HUES6 (cell line): ENCODE data around the gene PRRG3.

Source experiments
- H3K27ac ChIP-seq: 2 replicates; pipeline ENCODE4 v1.7.0; 2013; ENCODE audit warnings: low read depth, mild to moderate bottlenecking, low read length, inconsistent platforms
- H3K27me3 ChIP-seq: 2 replicates; pipeline ENCODE4 v1.6.1; 2013; ENCODE audit warnings: low read length; ENCODE audit not compliant: control insufficient read depth, insufficient read depth
- H3K36me3 ChIP-seq: 2 replicates; pipeline ENCODE4 v1.6.1; 2013; ENCODE audit warnings: low read length; ENCODE audit not compliant: control insufficient read depth, insufficient read depth
- H3K4me1 ChIP-seq: 2 replicates; pipeline ENCODE4 v1.6.1; 2013; ENCODE audit warnings: low read length; ENCODE audit not compliant: control insufficient read depth, insufficient read depth
- H3K4me3 ChIP-seq: 2 replicates; pipeline ENCODE4 v1.5.1; 2013; ENCODE audit warnings: low read depth, low read length
- H3K9ac ChIP-seq: one replicate; pipeline ENCODE4 v1.6.1; 2013; ENCODE audit warnings: mild to moderate bottlenecking, low read length
- H3K9me3 ChIP-seq: 2 replicates; pipeline ENCODE4 v1.6.1; 2013; ENCODE audit warnings: low read depth, low read length; ENCODE audit not compliant: control insufficient read depth, insufficient read depth

The PRRG3 gene

DNA sequence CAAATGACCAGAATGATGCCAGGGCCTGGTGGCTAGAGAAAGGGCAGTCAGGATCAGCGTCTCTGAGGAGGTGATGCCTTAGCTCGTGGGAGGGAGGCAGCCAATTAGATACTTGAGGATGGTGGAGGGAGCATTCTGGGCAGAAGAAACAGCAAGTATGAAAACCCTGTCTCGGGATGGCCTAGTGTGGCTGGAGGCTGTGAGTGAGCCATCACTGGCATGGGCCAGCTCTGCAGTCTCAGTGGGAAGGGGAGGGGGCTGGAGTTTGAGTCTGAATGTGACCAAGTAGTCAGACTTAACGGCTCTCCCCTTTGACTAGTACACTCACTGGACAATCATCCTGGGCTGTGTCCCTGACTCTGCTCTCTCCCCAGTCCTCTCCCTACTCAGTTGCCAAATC, 46.3 kb downstream of the PRRG3 start:
- H3K9me3 ChIP-seq = peaks cover 24% of the 10 kb centered on the region; the same call in 1 of the 2 replicates
- H3K9ac ChIP-seq = no peak overlapping the region
- H3K27ac ChIP-seq = no peak overlapping the region
- no peaks in the 10 kb centered on the region for H3K36me3 ChIP-seq
- peaks cover 5% of the 10 kb centered on the region; the same call in 1 of the 2 replicates for H3K27me3 ChIP-seq
- no peaks in the 10 kb centered on the region for H3K4me1 ChIP-seq
- H3K4me3 ChIP-seq = no peak overlapping the region

DNA sequence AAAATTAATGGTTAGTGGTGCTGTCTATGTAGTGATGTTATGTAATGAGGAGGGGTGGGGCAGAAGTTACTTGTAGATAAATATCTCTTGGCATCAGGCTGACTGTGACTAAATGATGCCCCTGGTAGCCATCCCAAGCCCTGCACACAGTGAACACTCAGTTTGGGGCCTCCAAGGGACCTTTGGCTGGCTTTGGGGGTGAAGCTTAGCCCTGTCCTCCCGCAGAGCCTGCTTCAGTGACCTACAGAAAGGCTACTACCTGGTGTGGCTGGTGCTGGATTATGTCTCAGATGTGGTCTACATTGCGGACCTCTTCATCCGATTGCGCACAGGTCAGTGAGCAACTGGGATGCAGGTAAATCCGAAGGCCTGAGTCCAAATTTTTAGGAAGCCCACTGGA, 47.1 kb downstream of the PRRG3 start:
- H3K27me3 ChIP-seq = peaks cover 2% of the 10 kb centered on the region; the same call in 1 of the 2 replicates
- H3K9me3 ChIP-seq = peaks cover 20% of the 10 kb centered on the region; the same call in 1 of the 2 replicates
- no peak overlapping the region for H3K27ac ChIP-seq
- no peak overlapping the region for H3K4me3 ChIP-seq
- H3K9ac ChIP-seq = no peak overlapping the region
- no peaks in the 10 kb centered on the region for H3K4me1 ChIP-seq
- no peaks in the 10 kb centered on the region for H3K36me3 ChIP-seq

DNA sequence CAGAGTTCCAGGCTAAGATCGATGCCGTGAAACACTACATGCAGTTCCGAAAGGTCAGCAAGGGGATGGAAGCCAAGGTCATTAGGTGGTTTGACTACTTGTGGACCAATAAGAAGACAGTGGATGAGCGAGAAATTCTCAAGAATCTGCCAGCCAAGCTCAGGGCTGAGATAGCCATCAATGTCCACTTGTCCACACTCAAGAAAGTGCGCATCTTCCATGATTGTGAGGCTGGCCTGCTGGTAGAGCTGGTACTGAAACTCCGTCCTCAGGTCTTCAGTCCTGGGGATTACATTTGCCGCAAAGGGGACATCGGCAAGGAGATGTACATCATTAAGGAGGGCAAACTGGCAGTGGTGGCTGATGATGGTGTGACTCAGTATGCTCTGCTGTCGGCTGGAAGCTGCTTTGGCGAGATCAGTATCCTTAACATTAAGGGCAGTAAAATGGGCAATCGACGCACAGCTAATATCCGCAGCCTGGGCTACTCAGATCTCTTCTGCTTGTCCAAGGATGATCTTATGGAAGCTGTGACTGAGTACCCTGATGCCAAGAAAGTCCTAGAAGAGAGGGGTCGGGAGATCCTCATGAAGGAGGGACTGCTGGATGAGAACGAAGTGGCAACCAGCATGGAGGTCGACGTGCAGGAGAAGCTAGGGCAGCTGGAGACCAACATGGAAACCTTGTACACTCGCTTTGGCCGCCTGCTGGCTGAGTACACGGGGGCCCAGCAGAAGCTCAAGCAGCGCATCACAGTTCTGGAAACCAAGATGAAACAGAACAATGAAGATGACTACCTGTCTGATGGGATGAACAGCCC, 48.6 kb downstream of the PRRG3 start:
- no peaks in the 10 kb centered on the region for H3K27me3 ChIP-seq
- H3K4me3 ChIP-seq = no peak overlapping the region
- no peak overlapping the region for H3K9ac ChIP-seq
- H3K27ac ChIP-seq = no peak overlapping the region
- H3K9me3 ChIP-seq = peaks cover 19% of the 10 kb centered on the region; the same call in 1 of the 2 replicates
- no peaks in the 10 kb centered on the region for H3K36me3 ChIP-seq
- peaks cover under 1% of the 10 kb centered on the region for H3K4me1 ChIP-seq

DNA sequence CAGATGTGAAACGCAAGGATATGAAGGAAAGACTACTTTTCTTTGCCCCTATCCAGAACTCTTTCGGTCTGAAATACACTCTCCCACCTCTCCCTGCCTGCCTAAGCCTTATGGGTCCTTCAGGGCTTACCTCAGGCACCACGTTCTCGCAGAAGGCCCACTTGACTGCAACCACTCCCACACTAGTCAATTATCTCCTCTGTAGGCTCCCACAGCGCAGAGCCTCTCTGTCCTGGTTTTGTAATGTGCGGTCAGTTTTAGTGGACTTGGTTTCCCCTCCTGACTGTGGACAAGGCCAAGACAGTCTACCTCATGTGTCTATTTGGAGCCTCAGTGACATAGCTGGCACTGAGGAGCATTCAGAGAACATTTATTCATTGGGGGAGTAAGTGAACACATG, 50.4 kb downstream of the PRRG3 start:
- Histone ChIP-seq H3K9me3 (peaks cover 16% of the 10 kb centered on the region; the same call in 1 of the 2 replicates), H3K36me3 (no peaks in the 10 kb centered on the region), H3K4me3 (no peak overlapping the region), H3K9ac (no peak overlapping the region), H3K27ac (no peak overlapping the region), H3K4me1 (peaks cover 4% of the 10 kb centered on the region), H3K27me3 (no peaks in the 10 kb centered on the region)

DNA sequence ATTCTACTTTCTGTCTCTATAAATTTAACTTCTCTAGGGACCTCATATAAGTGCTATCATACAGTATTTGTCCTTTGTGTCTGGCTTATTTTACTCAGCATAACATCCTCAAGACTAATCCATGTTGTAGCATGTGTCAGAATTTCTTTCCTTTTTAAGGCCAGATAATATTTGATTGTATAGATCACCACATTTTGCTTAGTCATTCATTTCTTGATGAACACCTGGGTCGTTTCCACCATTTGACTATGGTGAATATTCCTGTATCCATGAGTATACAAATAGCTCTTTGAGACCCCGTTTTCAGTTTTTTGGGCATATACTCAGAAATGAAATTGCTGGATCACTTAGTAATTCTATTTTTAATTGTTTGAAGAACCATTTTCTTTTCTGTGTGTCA, 51.2 kb downstream of the PRRG3 start:
- H3K27me3 ChIP-seq = no peaks in the 10 kb centered on the region
- peaks cover 16% of the 10 kb centered on the region; the same call in 1 of the 2 replicates for H3K9me3 ChIP-seq

GRCh38 chrX:151750511-151750910, 55.3 kb downstream of the PRRG3 start:
- Histone ChIP-seq H3K36me3 (no peaks in the 10 kb centered on the region), H3K4me3 (no peak overlapping the region), H3K9me3 (no peaks in the 10 kb centered on the region; the same call in 1 of the 2 replicates), H3K27me3 (peaks cover 6% of the 10 kb centered on the region), H3K9ac (no peak overlapping the region), H3K4me1 (peaks cover 10% of the 10 kb centered on the region), H3K27ac (no peak overlapping the region)

More for the DNA sequence above, 51.2 kb downstream of the PRRG3 start:
- no peak overlapping the region for H3K27ac ChIP-seq
- peaks cover 4% of the 10 kb centered on the region for H3K4me1 ChIP-seq
- H3K9ac ChIP-seq = no peak overlapping the region
- H3K4me3 ChIP-seq = no peak overlapping the region
- no peaks in the 10 kb centered on the region for H3K36me3 ChIP-seq

DNA sequence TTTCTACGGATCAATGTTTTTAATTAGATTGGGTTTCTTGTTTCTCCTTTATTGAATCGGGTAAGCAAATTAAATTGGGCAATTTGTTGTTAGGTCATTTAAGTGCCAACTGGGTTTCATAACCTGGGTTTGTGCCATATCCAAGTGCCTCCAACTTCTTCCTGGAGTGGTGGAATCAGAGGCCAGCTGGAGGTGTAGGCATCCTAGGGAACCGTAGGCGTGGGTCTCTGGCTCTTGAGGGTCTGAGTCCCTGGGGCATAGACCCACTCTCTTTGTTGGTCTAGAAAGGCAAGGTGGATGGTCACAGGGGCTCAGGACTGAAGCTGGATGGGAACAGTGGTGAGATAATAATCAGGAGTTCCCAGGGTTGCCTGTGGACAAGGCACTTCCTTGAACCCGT, 57.6 kb downstream of the PRRG3 start:
- Histone ChIP-seq H3K27me3 (peaks cover 6% of the 10 kb centered on the region), H3K4me1 (peaks cover 10% of the 10 kb centered on the region), H3K27ac (no peak overlapping the region), H3K9ac (no peak overlapping the region), H3K36me3 (no peaks in the 10 kb centered on the region), H3K9me3 (peaks cover 6% of the 10 kb centered on the region; the same call in 1 of the 2 replicates), H3K4me3 (no peak overlapping the region)

DNA sequence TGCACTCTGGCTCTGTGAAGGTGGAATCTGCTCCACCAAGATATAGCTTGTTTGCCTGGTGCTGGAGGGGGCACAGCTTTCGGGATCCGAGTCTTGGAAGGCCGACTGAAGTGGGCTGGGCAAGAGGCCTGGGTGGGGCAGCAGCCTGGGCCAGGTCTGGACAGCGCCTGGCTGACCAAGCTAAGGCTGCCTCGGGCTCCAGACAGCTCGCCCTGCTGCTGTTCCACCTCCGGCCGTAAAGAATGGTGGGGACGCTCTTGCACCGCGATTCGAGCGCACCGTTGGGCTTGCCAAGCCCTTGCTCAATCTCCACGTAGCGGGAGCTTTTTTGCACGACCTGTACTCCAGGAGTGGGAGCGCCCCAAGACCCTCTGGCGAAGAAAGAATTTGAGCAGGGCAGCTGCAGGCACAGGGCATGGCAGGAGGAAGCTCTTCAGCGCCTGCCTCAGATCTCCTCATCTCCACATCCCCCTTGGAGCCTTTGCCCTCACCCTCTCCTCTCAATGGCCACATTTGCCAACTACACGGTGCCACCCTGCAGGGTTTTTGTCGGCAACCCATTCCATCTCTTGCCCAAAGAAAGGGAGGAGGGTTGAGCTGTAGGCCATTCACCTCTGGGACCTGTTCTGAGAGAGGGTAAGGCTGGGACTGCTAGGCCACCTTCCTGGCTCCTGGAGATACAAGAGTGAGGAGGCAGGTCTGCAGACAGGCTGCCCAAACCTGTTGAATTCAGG, 58.2 kb downstream of the PRRG3 start:
- H3K9me3 ChIP-seq = peaks cover 11% of the 10 kb centered on the region; the same call in 1 of the 2 replicates
- no peaks in the 10 kb centered on the region for H3K36me3 ChIP-seq
- H3K9ac ChIP-seq = no peak overlapping the region
- H3K4me1 ChIP-seq = peaks cover 10% of the 10 kb centered on the region
- no peak overlapping the region for H3K4me3 ChIP-seq
- H3K27me3 ChIP-seq = peaks cover 6% of the 10 kb centered on the region
- H3K27ac ChIP-seq = no peak overlapping the region

DNA sequence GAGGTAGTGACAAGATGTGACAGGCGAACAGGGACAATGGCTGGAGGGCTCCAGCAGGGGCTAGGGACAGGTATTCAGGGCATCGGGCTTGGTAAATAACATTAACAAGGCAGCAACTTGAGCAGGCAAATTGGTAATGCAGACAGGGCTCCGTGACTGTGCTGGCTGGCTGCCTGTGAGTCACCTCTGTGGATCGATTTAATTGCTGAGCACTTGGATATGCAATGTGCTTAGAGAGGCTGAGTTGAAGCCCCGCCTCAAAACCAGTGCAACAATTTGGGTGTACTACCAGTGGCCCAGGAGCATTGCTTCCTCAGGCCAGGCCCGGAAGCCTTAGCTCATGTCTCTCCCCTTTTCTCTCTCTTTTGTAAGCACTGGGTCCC, 58.8 kb downstream of the PRRG3 start:
- peaks cover 6% of the 10 kb centered on the region for H3K27me3 ChIP-seq
- peaks cover 13% of the 10 kb centered on the region; the same call in 1 of the 2 replicates for H3K9me3 ChIP-seq
- H3K27ac ChIP-seq = no peak overlapping the region
- no peak overlapping the region for H3K4me3 ChIP-seq
- H3K9ac ChIP-seq = no peak overlapping the region
- H3K4me1 ChIP-seq = peaks cover 7% of the 10 kb centered on the region
- no peaks in the 10 kb centered on the region for H3K36me3 ChIP-seq

GRCh38 chrX:151754641-151755215, 59.5 kb downstream of the PRRG3 start:
- H3K4me3 ChIP-seq = no peak overlapping the region
- H3K27ac ChIP-seq = no peak overlapping the region
- peaks cover 6% of the 10 kb centered on the region for H3K27me3 ChIP-seq
- H3K36me3 ChIP-seq = no peaks in the 10 kb centered on the region
- H3K9me3 ChIP-seq = peaks cover 18% of the 10 kb centered on the region; the same call in 1 of the 2 replicates
- no peak overlapping the region for H3K9ac ChIP-seq
- peaks cover 6% of the 10 kb centered on the region; the same call in 1 of the 2 replicates for H3K4me1 ChIP-seq
